C4-2B (cell line): Measurements from ENCODE around the gene PEX5L.

Experiments used
- H3K27ac ChIP-seq: fragments of 450-650 bp; 2 replicates; pipeline ENCODE4 v1.5.1; 2017
- CTCF ChIP-seq: fragments of 450-650 bp; conservative IDR thresholded peaks from 2 replicates; pipeline ENCODE4 v1.5.1; 2017; ENCODE audit warnings: mild to moderate bottlenecking
- ZFX ChIP-seq: fragments of 450-650 bp; IDR thresholded peaks from 2 replicates; pipeline ENCODE4 v1.6.1; 2017

Gene PEX5L

GRCh38 chr3:179933080-179933479 is 103.7 kb downstream of the PEX5L start:
- TF ChIP-seq CTCF (no peak), ZFX (no peak)
- no peak overlapping the region for H3K27ac ChIP-seq

- H3K27ac ChIP-seq = no peak overlapping the region
- TF ChIP-seq CTCF = no peak
- no peak for TF ChIP-seq ZFX
Measured at GRCh38 chr3:179932674-179933073, 104.1 kb downstream of the PEX5L start.

GRCh38 chr3:179929091-179929529 is 107.6 kb downstream of the PEX5L start:
- H3K27ac ChIP-seq = no peak overlapping the region

GRCh38 chr3:179927191-179927590 is 109.5 kb downstream of the PEX5L start:
- H3K27ac ChIP-seq = no peak overlapping the region

More at GRCh38 chr3:179929091-179929529, 107.6 kb downstream of the PEX5L start:
- TF ChIP-seq ZFX (no peak), CTCF (peak; percentile 97)

GRCh38 chr3:179921951-179922350 is 114.8 kb downstream of the PEX5L start:
- no peak overlapping the region for H3K27ac ChIP-seq
- TF ChIP-seq CTCF (no peak), ZFX (no peak)

More at GRCh38 chr3:179927191-179927590, 109.5 kb downstream of the PEX5L start:
- TF ChIP-seq ZFX = no peak
- TF ChIP-seq CTCF = no peak

GRCh38 chr3:179921500-179921899 is 115.2 kb downstream of the PEX5L start:
- no peak overlapping the region for H3K27ac ChIP-seq
- no peak for TF ChIP-seq CTCF
- no peak for TF ChIP-seq ZFX

GRCh38 chr3:179907784-179908482 is 128.8 kb downstream of the PEX5L start:
- no peak for TF ChIP-seq ZFX
- peak; percentile 51 for TF ChIP-seq CTCF
- H3K27ac ChIP-seq = peak overlapping the region; percentile 15; the same call in 1 of the 2 replicates
